Measurements from ENCODE around the gene BNIPL.

The BNIPL gene

DNA sequence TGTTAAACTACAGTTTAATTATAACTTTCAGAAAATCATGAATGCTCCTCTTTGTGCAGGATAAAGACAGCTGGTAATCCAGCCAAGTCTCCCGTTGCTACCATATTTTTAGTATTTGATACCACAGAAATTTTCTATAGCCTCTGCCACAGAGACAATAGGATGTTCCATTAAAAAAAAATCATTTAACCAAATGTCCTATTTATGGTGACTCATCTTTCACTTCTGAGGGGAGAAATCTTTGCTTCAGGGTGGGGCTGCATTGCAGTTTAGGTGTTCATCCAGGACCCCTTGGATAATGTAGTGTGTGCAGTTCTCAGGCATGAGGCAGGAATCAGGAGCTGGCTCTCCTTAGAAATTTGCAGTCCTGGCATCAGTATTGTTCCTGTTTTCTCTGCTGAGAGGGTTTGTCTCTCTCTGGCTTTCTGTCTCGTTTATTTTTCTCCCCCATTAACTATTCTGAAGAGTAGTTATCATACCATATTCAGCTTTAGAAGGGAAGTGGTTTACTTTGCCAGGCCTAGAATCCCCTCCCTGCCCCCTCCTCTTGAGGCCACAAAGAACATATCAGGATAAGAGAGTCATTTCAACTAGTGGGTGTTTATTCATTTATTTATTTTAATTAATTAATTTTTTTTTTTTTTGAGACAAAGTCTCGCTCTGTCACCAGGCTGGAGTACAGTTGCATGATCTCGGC, 25.1 kb upstream of the BNIPL start:
- peak; percentile 23 for DNase-seq

DNA sequence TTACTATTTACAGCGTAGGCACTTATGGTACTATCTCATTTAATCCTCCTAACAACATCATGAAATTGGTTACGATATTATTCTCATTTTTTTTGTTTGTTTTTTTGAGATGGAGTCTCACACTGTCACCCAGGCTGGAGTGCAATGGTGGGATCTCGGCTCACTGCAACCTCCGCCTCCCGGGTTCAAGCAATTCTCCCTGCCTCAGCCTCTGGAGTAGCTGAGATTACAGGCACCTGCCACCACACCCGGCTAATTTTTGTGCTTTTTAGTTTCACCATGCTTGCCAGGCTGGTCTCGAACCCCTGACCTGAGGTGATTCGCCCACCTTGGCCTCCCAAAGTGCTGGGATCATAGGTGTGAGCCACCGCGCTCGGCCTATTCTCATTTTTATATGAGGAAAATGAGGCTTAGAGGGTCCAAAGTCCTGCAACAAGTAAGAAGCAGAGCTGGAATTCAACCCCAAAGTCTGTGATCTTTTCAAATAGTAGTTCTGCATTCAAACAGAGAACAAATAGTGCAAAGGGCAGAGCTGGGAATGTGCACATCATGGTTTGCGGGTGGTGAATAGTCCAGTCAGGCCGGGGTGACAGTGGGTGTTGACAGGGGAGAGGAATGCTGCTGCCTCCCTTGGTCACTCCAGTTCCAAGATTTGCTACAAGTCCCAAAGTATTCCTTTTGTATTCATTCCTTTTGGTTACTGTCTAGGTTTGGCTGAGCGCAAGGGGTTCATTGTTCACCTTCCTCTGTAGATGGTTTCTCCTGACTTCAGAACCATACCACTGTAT, 23.5 kb upstream of the BNIPL start:
- no peak for DNase-seq

DNA sequence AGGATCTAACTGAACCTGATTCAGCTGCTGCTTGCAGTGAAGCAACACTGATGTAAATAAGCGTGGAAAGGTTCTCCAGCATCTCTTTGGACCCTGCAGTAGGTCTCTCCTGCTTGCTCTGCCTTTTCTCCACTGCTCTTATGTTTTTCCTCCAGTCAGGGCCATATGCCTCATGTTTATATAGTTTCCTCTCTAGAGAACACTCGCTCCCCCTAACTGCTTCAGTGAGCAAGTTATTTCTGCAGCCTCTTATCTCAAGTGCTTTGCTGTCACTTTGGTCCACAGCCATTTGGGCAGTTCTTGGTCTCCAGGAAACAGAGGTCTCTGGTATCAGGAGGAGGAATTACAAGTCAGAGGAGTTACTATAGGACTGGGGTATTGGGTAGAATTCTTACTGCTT, 22.9 kb upstream of the BNIPL start:
- DNase-seq = no peak

DNA sequence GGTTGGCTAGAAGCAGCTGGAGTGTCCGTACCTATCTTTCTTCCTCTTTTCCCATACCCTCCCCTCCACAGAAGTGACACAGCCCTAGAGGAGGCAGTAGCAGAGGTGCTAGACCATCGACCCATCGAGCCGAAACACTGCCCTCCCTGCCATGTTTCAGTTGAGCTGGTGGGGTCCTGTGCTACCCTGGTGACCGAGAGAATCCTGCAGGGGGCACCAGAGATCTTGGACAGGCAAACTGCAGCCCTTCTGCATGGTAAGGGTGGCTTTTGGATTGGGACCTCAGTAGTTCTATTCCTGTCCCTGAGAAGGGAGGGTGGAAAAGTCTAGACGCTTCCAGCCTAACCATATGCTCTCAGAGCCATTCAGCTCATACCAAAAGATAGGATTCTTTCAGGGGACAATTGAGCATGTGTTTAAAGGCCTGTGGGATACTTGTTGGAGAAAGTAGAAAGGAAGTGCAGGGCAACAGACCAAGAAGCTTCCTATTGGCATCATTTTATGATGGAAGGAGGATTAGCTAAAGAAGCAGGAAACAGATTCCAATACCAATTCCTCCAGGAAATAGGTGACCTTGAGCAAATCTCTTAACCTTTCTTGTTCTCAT, 11.7 kb upstream of the BNIPL start:
- DNase-seq = peak; percentile 59

DNA sequence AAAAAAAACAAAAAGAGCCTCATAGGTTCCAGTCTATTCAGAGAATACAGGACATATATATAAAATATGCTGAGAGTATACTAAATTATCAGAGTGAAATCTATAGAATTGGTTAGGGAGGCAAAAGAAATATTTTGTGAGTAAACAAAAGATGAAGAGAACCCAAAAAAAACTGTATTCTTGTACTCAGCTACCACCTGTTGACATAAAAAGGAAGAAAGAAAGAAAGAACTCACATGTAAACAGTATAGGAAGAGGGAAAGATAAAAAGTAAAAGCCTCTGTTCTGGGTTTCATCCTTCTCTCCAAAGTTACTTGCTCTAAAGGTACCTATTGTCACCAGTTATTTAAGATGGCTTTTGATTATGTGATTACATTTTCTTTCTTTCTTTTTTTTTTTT, 9.9 kb upstream of the BNIPL start:
- no peak for DNase-seq

DNA sequence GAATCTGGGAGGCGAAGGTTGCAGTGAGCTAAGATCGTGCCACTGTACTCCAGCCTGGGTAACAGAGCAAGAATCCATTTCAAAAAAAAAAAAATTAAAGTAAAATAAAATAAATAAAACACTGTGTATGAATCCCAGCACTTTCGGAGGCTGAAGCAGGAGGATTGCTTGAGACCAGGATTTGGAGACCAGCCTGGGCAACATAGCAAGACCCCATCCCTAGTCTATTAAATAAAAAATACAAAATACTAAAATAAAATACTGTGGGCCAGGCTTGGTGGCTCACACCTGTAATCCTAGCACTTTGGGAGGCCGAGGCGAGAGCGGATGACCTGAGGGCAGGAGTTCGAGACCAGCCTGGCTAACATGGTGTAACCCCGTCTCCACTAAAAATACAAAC, 4.2 kb upstream of the BNIPL start:
- DNase-seq = no peak

DNA sequence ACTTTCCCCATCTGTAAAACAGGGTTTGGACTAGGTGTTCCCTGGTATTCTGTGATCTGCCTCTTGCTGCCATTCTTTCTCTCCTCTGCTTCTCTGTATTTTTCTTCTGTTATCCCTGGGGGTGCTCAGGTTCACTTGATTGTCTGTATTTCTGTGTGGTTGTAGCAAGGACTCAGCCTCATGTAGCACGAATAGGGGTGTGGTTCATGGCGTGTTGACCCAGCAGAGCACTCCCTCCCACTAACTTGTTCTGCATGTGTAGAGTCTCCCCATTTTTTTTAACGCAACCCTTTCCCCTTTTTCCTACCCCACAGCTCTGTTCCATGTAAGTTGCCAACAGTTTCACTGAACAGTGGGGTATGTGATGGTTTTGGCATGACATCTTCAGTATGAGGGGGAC, 1.2 kb upstream of the BNIPL start:
- DNase-seq = no peak

DNA sequence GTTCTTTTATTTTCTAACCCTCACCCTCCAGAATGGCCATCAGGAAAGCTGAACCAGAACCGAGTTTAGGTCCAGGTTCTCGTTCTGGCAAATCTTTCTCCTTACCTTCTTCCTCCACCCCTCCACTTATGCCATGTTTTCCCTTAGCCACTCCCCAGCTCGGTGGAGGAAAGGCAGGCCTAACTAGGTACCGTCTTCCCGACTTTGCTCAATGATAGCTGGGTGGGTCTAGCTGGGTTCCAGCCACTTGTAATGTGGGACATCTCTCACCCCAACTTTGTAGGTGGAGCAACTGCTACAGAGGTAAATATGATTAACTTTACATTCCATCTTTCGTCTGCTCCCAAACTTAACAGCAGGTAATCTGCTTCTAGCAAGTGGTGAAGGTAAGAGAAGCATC, 646 bp downstream of the BNIPL start:
- no peak for DNase-seq

DNA sequence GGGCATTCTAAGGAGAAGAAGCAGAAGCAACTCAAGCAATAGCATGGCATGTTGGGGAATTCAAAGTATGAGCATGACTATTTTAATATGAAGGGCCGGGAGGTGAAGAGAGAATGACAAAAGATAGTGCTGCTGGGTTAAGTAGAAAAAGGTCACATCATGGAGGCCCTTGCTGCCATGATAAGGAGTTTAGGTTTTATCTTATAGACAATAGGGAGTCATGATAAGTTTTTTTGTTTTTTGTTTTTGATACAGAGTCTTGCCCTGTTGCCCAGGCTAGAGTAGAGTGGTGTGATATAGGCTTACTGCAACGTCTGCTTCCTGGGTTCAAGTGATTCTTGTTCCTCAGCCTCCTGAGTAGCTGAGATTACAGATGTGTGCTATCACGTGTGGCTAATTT, 3.1 kb downstream of the BNIPL start:
- no peak for DNase-seq

DNA sequence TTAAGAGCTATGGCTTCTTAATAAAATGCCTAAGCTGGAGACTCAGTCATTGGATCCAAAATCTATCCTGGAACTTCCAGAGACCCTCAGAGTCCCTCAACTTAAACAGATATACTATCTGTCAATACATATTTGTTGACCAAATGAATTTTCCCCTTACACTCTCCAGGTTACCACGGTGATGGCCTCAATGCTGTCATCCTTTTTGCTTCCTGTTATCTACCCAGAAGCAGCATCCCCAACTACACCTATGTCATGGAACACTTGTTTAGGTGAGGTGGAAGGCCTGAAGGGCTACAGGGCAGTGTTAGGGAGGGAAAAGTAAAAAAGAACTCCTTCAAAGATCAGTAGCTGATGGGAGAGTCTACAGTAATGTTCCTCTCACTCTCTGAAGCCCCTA, 6.8 kb downstream of the BNIPL start:
- no peak for DNase-seq

DNA sequence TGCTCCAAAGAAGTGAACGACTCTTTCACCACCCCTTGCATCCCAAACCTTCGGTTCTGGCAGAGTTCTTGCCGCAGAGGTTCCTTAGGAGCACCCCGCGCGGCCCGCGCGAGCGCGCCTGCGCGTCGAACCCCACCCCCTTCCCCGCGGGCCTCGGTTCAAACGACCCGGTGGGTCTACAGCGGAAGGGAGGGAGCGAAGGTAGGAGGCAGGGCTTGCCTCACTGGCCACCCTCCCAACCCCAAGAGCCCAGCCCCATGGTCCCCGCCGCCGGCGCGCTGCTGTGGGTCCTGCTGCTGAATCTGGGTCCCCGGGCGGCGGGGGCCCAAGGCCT, 11.2 kb downstream of the BNIPL start, which contains the start of gene C1orf56:
Gene C1orf56 (plus strand): TSS at position 161 of the 334 bp plus-strand sequence. CDS start 97 bp downstream, at position 258.
- peak; percentile 71 for DNase-seq

DNA sequence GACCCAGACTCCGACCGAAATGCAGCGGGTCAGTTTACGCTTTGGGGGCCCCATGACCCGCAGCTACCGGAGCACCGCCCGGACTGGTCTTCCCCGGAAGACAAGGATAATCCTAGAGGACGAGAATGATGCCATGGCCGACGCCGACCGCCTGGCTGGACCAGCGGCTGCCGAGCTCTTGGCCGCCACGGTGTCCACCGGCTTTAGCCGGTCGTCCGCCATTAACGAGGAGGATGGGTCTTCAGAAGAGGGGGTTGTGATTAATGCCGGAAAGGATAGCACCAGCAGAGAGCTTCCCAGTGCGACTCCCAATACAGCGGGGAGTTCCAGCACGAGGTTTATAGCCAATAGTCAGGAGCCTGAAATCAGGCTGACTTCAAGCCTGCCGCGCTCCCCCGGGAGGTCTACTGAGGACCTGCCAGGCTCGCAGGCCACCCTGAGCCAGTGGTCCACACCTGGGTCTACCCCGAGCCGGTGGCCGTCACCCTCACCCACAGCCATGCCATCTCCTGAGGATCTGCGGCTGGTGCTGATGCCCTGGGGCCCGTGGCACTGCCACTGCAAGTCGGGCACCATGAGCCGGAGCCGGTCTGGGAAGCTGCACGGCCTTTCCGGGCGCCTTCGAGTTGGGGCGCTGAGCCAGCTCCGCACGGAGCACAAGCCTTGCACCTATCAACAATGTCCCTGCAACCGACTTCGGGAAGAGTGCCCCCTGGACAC, 11.7 kb downstream of the BNIPL start:
- peak; percentile 67 for DNase-seq

DNA sequence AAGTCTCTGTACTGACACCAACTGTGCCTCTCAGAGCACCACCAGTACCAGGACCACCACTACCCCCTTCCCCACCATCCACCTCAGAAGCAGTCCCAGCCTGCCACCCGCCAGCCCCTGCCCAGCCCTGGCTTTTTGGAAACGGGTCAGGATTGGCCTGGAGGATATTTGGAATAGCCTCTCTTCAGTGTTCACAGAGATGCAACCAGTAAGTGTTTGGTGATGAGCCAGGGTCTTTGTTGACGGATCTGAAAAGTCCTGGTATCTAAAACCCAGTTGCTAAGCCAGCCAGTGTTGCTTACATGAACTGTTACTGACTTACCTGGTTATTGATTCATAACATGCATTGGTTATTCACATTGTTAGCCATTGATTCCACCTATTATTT, 12.3 kb downstream of the BNIPL start:
- DNase-seq = no peak

DNA sequence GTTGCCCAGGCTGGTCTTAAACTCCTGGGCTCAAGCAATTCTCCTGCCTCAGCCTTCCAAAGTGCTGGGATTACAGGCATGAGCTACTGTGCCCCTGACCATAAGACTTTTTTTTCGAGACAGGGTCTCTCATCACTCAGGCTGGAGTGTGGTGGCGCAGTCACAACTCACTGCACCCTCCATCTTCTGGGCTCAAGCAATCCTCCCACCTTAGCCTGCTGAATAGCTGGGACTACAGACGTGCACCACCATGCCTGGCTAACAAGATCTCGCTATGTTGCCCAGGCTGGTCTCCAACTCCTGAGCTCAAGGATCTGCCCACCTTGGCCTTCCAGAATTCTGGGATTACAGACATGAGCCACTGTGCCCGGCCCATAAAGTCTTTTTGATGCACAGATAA, 13.1 kb downstream of the BNIPL start:
- DNase-seq = no peak

DNA sequence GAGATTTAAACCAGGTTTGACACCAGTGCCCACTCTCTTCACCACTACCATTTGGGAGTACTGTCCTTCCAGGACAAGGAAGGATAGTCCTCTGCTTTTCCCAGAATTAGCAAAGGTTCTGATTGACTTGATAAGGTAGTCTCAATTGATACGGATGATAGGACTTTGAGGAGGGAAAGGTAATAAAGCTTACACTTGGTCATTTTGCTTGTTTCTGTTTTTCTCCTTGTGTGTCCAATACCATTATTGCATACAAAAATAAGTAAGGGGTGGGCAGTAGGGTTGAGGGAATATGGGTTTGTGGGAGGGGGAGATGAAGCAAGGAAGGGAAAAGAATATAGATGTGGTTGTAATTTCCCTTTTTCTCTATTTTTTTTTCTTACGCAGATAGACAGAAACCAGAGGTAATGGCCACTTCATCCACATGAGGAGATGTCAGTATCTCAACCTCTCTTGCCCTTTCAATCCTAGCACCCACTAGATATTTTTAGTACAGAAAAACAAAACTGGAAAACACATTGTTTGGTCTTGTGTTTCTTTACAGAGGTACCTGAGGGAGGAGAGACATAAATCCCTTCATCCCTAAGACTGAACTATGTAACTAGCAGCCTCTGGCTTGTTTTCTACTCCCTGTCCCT, 13.8 kb downstream of the BNIPL start:
- DNase-seq = no peak

DNA sequence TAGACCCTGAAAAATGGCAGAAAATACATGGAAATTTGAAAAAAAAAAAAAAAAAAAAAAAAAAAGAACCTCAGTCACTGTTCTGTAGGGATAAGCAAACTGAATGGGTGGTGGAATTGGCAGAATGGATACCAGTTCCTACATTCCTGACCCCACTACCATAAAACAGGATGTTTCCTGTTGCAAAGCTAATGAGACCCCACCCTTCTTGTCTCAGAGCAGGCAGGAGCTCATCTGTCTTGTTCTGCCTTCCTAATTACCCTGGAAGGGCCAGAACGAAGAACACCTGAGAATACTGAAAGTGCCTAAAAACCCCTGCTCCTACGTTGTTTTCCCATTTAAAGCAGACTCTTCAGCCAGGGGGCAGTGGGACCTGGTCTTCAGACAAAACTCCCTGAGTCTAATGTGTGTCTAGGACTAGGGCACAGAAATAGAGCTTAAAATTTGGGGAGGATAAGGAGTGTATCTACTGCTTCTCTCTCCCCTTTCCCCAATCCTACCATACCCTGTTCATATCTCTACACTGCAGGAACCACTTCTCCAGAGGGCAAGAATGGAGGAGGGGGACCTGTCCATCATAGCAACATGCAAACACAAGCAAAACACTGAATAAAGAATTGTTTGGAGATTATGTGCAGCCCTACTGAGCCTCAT, 15.1 kb downstream of the BNIPL start:
- no peak for DNase-seq

DNA sequence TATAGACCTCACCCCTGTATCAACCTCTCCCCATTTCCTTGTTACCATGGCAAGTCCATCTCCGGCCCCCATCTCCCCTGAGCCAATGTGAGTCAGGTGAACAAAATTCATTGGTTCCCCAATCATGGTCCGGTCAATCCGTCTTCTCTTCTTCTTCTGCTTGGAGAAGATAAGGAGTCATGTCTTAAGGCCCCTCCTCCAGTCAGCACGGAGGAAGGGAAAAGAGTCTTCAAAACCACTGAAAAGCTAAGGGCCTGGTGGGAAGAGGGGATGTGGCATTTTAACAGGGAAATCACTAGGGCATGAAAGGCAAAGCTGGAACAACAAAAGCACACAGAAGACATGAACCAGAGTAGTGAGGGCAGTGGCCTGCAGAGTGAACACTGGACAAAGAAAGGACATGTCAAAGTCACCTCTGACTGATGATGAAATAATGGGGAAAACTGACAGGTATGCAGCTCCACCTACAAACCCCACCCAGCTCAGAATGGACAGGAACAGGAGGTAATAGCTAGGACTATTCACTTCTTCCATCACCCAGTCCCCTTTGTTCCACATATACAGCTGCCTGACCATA, 18.7 kb downstream of the BNIPL start:
- no peak for DNase-seq

DNA sequence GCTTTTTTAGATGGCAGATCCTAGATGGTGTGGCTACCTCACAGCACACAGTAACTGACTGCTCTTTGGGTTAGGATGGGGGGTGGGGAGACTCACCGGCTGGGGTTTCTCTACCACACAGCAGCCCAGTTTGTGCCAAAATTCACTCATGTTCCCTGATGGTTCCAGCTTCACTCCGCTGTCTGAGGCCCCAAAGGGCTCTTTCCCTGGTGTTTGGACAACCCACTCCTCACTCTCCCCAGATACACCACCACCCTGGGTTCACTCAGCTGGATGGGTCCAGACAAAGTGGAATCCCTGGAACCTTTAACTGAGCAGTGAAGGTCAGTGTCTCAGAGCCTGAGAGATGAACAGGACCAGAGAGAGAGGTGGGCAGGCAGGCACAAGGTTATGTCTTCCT, 19.2 kb downstream of the BNIPL start:
- DNase-seq = no peak

DNA sequence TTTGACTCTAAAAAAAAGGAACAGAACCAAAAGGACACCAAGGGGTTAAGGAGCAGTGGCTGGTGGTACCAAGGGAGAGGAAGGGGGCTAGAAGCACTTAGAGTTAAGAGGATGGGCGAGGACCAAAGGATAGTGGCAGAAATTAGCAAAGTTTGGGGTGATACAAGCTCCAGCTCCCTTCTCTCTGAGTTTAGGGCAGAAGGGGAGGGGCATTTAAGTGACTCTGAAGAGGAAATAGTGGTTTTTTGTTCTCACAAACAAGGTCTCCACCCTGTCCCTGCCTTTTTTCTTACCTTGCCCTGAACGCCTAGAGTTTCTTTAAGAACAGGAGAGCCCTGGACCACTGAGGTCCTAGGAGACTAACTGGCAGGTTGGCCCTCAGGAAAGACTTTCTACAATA, 19.8 kb downstream of the BNIPL start:
- no peak for DNase-seq

DNA sequence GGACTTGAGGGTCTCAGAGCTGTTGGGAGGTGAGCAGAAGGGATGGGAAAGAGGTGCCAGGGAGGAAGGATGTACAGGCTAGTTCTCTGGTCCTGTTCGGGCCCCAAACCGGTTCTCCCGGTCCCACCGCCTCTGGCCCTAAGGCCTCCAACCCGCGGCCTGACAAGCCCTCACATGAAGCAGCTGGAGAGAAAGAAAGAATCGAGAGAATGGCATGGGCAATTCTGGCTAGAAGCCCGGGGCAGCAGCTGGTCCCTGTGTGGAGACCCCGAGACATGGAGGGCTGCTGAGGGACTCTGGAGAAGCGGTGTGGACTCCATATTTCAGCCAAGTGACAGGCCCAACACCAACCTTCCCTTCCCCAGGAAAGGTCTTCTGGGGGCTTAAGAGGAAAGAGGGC, 22.3 kb downstream of the BNIPL start:
- no peak for DNase-seq

DNA sequence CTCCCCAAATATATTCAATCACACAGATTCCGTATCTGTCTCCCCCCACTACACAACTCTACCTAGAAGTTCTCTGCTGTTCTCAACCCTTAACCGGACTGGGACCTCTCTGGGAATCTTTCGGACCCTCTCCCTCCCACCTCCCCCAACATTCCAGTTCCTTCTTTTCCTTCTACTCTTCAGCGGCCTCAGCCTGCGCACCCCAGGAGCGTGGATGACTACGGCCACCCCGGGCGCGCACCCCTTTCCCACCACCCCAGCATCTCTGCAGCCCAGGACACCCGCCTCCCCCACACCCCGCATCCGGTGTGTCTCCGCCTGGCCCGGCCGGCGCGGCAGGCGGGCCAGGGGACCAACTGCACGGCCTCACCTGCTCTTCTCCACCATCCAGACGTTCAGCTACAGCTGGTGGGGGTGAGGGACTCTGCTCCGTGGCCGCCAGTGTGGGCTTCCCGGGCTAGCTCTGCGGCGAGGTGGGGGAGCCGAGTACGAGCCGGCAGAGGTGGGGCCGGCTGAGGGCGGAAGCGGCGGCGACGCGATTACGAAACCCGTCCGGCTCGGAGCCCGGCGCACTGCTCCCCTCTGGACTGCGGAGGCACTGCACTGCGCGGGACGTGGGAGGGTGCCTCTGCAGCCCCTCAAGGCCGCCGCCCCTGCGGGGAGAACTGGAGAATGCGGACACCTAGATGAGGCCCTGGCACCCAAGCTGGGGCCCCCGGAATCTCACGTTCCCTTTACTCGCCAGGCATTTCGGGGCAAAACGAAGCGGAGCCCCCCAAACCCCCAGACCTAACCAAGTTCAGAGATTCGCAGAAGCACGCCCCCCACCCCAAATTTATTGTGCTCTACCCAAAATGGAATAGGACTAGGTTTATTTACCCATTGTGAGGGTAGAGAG, 23.0 kb downstream of the BNIPL start, which contains the start of gene CDC42SE1:
Gene CDC42SE1 (minus strand): TSS at position 514 of the 898 bp plus-strand sequence. CDS start 3,892 bp downstream, outside the sequence.
- DNase-seq = peak; percentile 85

Measured in fibroblast of skin of right biceps (primary cell).